Fibroblast of pulmonary artery (primary cell): ENCODE measurements around the gene ARHGAP22.

Source experiments
- DNase-seq: peaks from one replicate; pipeline ENCODE4 v3.0.0-alpha.2; 2010; ENCODE audit warnings: low read depth
- H3K4me3 ChIP-seq: replicated peaks from 2 replicates; pipeline ENCODE4 v1.5.1; 2011; ENCODE audit warnings: low read depth, mild to moderate bottlenecking, control low read depth, low read length, moderate library complexity
- TF ChIP-seq, protein P1 (sequence below): IDR thresholded peaks from 2 replicates; pipeline ENCODE4 v1.5.1; 2011; ENCODE audit warnings: mild to moderate bottlenecking, control low read depth, low read length, inconsistent platforms; ENCODE audit errors: missing control alignments

The ARHGAP22 gene

GRCh38 chr10:48554246-48554645 lies 50.6 kb downstream of the ARHGAP22 start:
- DNase-seq, result no peak
- TF ChIP-seq, protein P1, sequence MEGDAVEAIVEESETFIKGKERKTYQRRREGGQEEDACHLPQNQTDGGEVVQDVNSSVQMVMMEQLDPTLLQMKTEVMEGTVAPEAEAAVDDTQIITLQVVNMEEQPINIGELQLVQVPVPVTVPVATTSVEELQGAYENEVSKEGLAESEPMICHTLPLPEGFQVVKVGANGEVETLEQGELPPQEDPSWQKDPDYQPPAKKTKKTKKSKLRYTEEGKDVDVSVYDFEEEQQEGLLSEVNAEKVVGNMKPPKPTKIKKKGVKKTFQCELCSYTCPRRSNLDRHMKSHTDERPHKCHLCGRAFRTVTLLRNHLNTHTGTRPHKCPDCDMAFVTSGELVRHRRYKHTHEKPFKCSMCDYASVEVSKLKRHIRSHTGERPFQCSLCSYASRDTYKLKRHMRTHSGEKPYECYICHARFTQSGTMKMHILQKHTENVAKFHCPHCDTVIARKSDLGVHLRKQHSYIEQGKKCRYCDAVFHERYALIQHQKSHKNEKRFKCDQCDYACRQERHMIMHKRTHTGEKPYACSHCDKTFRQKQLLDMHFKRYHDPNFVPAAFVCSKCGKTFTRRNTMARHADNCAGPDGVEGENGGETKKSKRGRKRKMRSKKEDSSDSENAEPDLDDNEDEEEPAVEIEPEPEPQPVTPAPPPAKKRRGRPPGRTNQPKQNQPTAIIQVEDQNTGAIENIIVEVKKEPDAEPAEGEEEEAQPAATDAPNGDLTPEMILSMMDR, result no peak
- H3K4me3 ChIP-seq, result no peak overlapping the region

GRCh38 chr10:48552946-48553564 lies 51.8 kb downstream of the ARHGAP22 start:
- no peak for DNase-seq
- TF ChIP-seq, protein P1, result no peak
- no peak overlapping the region for H3K4me3 ChIP-seq

- TF ChIP-seq, protein P1, result peak; percentile 77
- no peak overlapping the region for H3K4me3 ChIP-seq
- DNase-seq, result peak; percentile 77
Measured at GRCh38 chr10:48551861-48552591, 52.8 kb downstream of the ARHGAP22 start.

DNA sequence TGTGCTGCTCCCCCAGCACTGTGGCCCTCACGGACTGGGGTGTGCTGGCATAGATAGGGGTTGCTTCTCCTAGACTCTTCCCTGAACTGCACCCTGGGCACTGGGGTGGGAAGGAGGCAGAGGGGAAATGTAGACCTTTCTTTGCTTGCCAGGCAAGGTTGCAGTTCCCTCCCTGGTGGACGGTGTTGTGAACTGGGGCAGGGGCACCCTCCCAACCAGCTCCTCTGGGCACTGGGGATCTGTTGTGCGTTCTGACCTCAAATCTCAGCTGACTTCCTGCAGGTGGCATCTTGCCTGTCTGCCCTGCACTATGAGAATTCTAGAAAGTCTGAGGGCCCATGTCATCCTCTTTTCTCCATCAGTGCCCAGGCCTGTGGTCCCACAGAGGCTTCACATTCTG lies 53.9 kb downstream of the ARHGAP22 start:
- no peak for DNase-seq
- TF ChIP-seq, protein P1, result no peak

GRCh38 chr10:48550071-48550691 lies 54.7 kb downstream of the ARHGAP22 start:
- peak; percentile 7 for DNase-seq
- TF ChIP-seq, protein P1, result no peak
- H3K4me3 ChIP-seq, result no peak overlapping the region

More for the DNA sequence above, 53.9 kb downstream of the ARHGAP22 start:
- H3K4me3 ChIP-seq, result no peak overlapping the region

DNA sequence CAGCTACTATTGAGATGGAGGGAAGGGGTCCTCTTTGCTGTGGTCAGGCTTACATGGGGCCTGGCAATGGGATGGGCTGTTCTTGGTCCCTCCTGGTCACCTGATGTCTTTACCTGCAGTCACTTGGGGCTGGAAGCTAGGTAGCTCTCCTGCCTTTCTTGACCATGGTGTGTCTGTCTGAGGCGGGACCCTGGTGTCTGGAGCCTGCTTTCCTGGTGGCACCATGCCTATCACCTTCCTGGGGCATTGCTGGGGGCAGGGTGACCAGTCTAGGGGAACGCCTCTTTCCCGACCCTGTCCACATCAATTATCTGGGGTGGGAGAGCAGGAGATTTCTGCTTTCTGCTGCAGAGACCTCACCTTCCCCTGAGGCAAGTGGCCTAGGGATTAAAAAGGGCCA lies 55.6 kb downstream of the ARHGAP22 start:
- no peak overlapping the region for H3K4me3 ChIP-seq
- DNase-seq, result no peak
- TF ChIP-seq, protein P1, result no peak
